K562 (cell line): ENCODE measurements around the gene DCAF7. TPM values are rescaled to one million over a fixed set of nuclear protein-coding genes. Genes with fewer than 3 reads are reported as not detected.

ENCODE experiments used
- ATAC-seq: fragments of 200-7000 bp; cut with Tn5 transposase; 3 replicates; pipeline ENCODE4 v1.9.1; 2020; ENCODE audit warnings: moderate library complexity
- BruUV-seq: library from RNA; stranded (reverse); fragments of 400-500 nt; replicated peaks from 2 replicates; lab custom pipeline; 2021; lab: Mats Ljungman, UMichigan
- CTCF ChIA-PET: fragments of 300-600 bp; formaldehyde crosslinking; extraction: SDS; loops from one replicate; lab custom pipeline; 2021; ENCODE audit warnings: low intra/inter-chr PET ratio; lab: Yijun Ruan, JAX
- POLR2A ChIA-PET: fragments of 300-600, 350-650 bp; sonication (Branson Sonifier 250); formaldehyde crosslinking; extraction: SDS; loops from one replicate; lab custom pipeline; 2021; ENCODE audit warnings: antibody characterized with exemption, inconsistent platforms; lab: Yijun Ruan, JAX
- DNase-seq, 4 experiments: peaks; one replicate each; pipeline versions ENCODE4 v3.0.0 to v3.0.0-alpha.2; 2011 to 2018; ENCODE audit warnings: low spot score in 3 of 4, mixed read lengths in 3 of 4; ENCODE audit errors: extremely low read depth in 1 of 4
- FAIRE-seq: peaks from 2 replicates; lab custom pipeline; 2011; peaks lifted over from hg19 to GRCh38; lab: Jason Lieb, UNC
- H2AFZ ChIP-seq: 2 replicates; pipeline ENCODE4 v1.6.0; 2011; ENCODE audit warnings: low read depth, low read length, control low read depth, inconsistent platforms
- H3K27ac ChIP-seq: fragments of 200-600 bp; 3 replicates; pipeline ENCODE4 v1.8.0; 2011; ENCODE audit warnings: low read depth, mild to moderate bottlenecking, control low read depth, inconsistent platforms, low read length, moderate library complexity, mixed read lengths; ENCODE audit errors: extremely low read depth
- H3K27me3 ChIP-seq, 2 experiments: fragments of 300-600 bp in 1 of 2; 2 replicates in 1 of 2; 3 replicates in 1 of 2; pipeline versions ENCODE4 v1.6.0 to v1.8.0; 2011; ENCODE audit warnings: inconsistent platforms in 2 of 2, low read length in 2 of 2, mild to moderate bottlenecking in 1 of 2, mixed read lengths in 1 of 2, moderate library complexity in 1 of 2; ENCODE audit not compliant: control insufficient read depth in 2 of 2, insufficient read depth in 2 of 2
- H3K36me3 ChIP-seq: fragments of 300-600 bp; 3 replicates; pipeline ENCODE4 v1.8.0; 2011; ENCODE audit warnings: mild to moderate bottlenecking, low read length, inconsistent platforms; ENCODE audit not compliant: control insufficient read depth, insufficient read depth
- H3K4me1 ChIP-seq, 2 experiments: fragments of 200-600 bp in 1 of 2; replicated peaks in 1 of 2; 2 replicates in 1 of 2; 3 replicates in 1 of 2; pipeline versions ENCODE4 v1.5.1 to v1.8.0; 2011; ENCODE audit warnings: inconsistent platforms in 2 of 2, low read length in 2 of 2, mild to moderate bottlenecking in 1 of 2, mixed read lengths in 1 of 2, moderate library complexity in 1 of 2; ENCODE audit not compliant: control insufficient read depth in 2 of 2, insufficient read depth in 2 of 2
- H3K4me2 ChIP-seq: 2 replicates; pipeline ENCODE4 v1.6.1; 2011; ENCODE audit warnings: low read length, control low read depth, inconsistent platforms, mixed read lengths; ENCODE audit not compliant: insufficient read depth
- H3K4me3 ChIP-seq: fragments of 200-600 bp; sonication (generic), shearing (Covaris generic); 2 replicates; pipeline ENCODE4 v1.5.1; 2016; ENCODE audit warnings: control low read depth, inconsistent platforms
- H3K79me2 ChIP-seq: fragments of 200-600 bp; 3 replicates; pipeline ENCODE4 v1.8.0; 2011; ENCODE audit warnings: low read length, inconsistent platforms; ENCODE audit not compliant: control insufficient read depth, insufficient read depth
- H3K9ac ChIP-seq, 2 experiments: 2 replicates each; pipeline versions ENCODE4 v1.6.0 to v1.6.1; 2011; ENCODE audit warnings: low read depth in 2 of 2, low read length in 2 of 2, control low read depth in 1 of 2, inconsistent platforms in 1 of 2, mild to moderate bottlenecking in 1 of 2, mixed read lengths in 1 of 2; ENCODE audit not compliant: insufficient read depth in 1 of 2
- H3K9me1 ChIP-seq: one replicate; pipeline ENCODE4 v1.6.0; 2011; ENCODE audit warnings: inconsistent platforms, mild to moderate bottlenecking, low read length, moderate library complexity; ENCODE audit not compliant: control insufficient read depth, insufficient read depth
- H3K9me3 ChIP-seq: replicated peaks from 2 replicates; pipeline ENCODE4 v1.5.1; 2011; ENCODE audit warnings: low read depth, low read length, inconsistent platforms; ENCODE audit not compliant: control insufficient read depth, insufficient read depth
- H4K20me1 ChIP-seq: replicated peaks from 2 replicates; pipeline ENCODE4 v1.6.1; 2011; ENCODE audit warnings: low read length, inconsistent platforms, mixed read lengths; ENCODE audit not compliant: control insufficient read depth, insufficient read depth
- CBFA2T2 ChIP-seq: fragments of 450-650 bp; conservative IDR thresholded peaks from 2 replicates; pipeline ENCODE4 v1.6.1; 2017; ENCODE audit warnings: mild to moderate bottlenecking
- CBFA2T3 ChIP-seq: fragments of 450-650 bp; IDR thresholded peaks from 2 replicates; pipeline ENCODE4 v1.6.1; 2017
- POLR2AphosphoS5 ChIP-seq: IDR thresholded peaks from 2 replicates; pipeline ENCODE4 v1.6.1; 2011; ENCODE audit warnings: mild to moderate bottlenecking, low read depth, low read length, moderate library complexity; ENCODE audit not compliant: control insufficient read depth, insufficient read depth
- PTBP1 ChIP-seq: fragments of 200-400 bp; formaldehyde crosslinking; IDR thresholded peaks from 2 replicates; pipeline ENCODE4 v1.6.1; 2017; ENCODE audit warnings: low read depth, low read length
- PURB ChIP-seq: sonication (generic); formaldehyde crosslinking; IDR thresholded peaks from 2 replicates; pipeline ENCODE4 v1.9.0; 2021; ENCODE audit warnings: low read depth, mild to moderate bottlenecking, missing genetic modification reagents
- TAF1 ChIP-seq: IDR thresholded peaks from 2 replicates; pipeline ENCODE4 v1.6.1; 2011; ENCODE audit warnings: mild to moderate bottlenecking, low read length, moderate library complexity; ENCODE audit not compliant: insufficient read depth, control insufficient read depth, severe bottlenecking; ENCODE audit errors: extremely low read depth
- TCF3 ChIP-seq: sonication (generic); formaldehyde crosslinking; IDR thresholded peaks from 2 replicates; pipeline ENCODE4 v1.4.0; 2020; ENCODE audit warnings: mild to moderate bottlenecking, missing genetic modification reagents
- WGBS: fragments of 100-300 bp; shearing (Covaris generic); methylation state at CpG from one replicate; pipeline ENCODE4 v1.1.6; 2016; ENCODE audit warnings: low coverage, mixed read lengths; ENCODE audit not compliant: insufficient coverage; ENCODE audit errors: missing lambda C conversion rate; 5-methylcytosine and 5-hydroxymethylcytosine counted together
- in situ Hi-C: fragments of 300-500 bp; cut with MboI; formaldehyde crosslinking; loops from 4 replicates; pipeline ENCODE4 v1.15.0; 2018; ENCODE audit warnings: inconsistent platforms, mixed read lengths
- intact Hi-C: fragments of 100-400 bp; cut with micrococcal nuclease; formaldehyde crosslinking; loops from 2 replicates; pipeline ENCODE4 v1.14.2; 2022
- polyA plus RNA-seq, 8 experiments: library from polyadenylated mRNA; depleted of rRNA in 4 of 8; stranded (reverse) in 5 of 8; unstranded in 3 of 8; fragments of >200 nt; fragmentation: Nextera tagmentation in 2 of 8; fragmentation: Illumina TruSeq in 1 of 8; extraction: Ambion mirVana in 2 of 8; extraction: Trizol in 1 of 8; gene quantifications; 2 replicates each; pipeline versions ENCODE4 v1.2.1 to v1.2.3, GENCODE V29; 2011 to 2014; ENCODE audit warnings: inconsistent platforms in 1 of 8, missing spikeins in 1 of 8
- total RNA-seq, 7 experiments: library from RNA; depleted of rRNA in 6 of 7; stranded (reverse); fragments of >200 nt in 6 of 7; fragmentation: Illumina TruSeq in 2 of 7; extraction: Trizol in 2 of 7; gene quantifications; 2 replicates each; pipeline versions ENCODE4 v1.2.1 to v1.2.3, GENCODE V29; 2011 to 2021; ENCODE audit warnings: low replicate concordance in 1 of 7

The DCAF7 gene
- total and polyA plus RNA-seq, 9 of the 15 experiments (the other 6 are each of a cell fraction or from before 2014, with no cell fraction given) = 30.8 to 123 (median 40.2) TPM

DNA sequence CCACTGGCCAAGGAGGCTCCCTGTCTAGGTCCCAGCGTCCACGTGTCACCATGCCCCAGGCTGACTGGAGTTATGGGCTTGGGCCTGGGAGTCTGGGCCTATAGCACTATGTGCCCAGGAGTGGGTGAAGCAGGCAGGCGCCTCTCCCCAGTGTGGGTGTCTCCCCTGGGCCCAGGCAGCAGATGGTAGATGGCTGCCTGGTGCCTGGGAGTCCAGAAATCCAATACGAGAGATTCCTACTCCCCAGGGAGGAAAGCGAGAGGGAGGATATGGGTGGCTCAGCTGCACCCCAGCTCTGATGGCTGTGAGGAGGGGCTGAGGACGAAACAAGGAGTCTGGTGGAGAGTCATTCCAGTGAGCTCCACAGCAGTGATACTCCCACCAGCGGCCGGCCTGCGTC is 22.1 kb upstream of the DCAF7 start:
- ChIA-PET CTCF (no interaction called here), POLR2A (no interaction called here)
- Histone ChIP-seq H3K9me1 (peaks cover 6% of the 10 kb centered on the region), H4K20me1 (peaks cover 23% of the 10 kb centered on the region), H3K27ac (no peak overlapping the region), H2AFZ (no peak overlapping the region), H3K79me2 (no peaks in the 10 kb centered on the region), H3K36me3 (no peaks in the 10 kb centered on the region), H3K27me3 (peaks cover 6 to 43% of the 10 kb centered on the region in 2 experiments; a peak in 4 of 5 replicates), H3K9ac (no peak overlapping the region), H3K4me2 (no peak overlapping the region), H3K9me3 (no peaks in the 10 kb centered on the region), H3K4me3 (no peak overlapping the region), H3K4me1 (peaks cover 0 to 19% of the 10 kb centered on the region in 2 experiments; a peak in 3 of 5 replicates)
- no TSS peak for BruUV-seq
- intact Hi-C loops = no loop called here
- TF ChIP-seq POLR2AphosphoS5 (no peak), PURB (CRISPR knock-in tag) (no peak)
- DNase-seq (no peak), ATAC-seq (no peak), FAIRE-seq (no peak)
- WGBS = 13% methylated on average over 9 of the region's 9 CpGs
- in situ Hi-C loops = no loop called here

DNA sequence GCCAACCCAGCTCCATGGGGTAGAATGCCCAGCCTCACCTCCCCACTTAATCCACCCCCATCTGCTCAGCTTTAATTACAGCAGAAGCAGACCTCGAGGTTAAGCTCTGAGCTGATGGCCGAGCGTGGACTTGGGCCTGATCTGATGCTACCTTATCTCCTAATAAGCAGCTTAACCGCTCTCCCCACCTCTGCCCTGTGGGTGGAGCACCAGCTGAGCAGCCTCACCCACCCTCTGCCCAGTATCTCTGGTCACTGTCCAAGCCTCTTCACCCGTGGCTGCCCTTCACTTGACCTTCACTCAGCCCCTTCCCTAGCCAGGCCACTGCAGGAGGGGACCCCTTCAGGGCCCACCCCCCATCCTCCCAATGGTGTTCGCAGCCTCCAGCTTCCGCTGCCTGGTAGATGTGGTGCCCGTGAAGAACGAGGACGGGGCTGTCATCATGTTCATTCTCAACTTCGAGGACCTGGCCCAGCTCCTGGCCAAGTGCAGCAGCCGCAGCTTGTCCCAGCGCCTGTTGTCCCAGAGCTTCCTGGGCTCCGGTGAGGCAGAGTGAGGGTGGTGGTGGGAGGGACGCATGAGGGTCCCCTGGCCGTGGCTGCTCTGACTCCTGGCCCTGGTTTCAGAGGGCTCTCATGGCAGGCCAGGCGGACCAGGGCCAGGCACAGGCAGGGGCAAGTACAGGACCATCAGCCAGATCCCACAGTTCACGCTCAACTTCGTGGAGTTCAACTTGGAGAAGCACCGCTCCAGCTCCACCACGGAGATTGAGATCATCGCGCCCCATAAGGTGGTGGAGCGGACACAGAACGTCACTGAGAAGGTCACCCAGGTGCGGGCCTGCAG is 20.3 kb upstream of the DCAF7 start:
- no TSS peak for BruUV-seq
- H3K9me1 ChIP-seq = peaks cover 6% of the 10 kb centered on the region
- in situ Hi-C loops = no loop called here
- peak overlapping the region in 1 of 2 experiments; percentile 36; a peak in 2 of 4 replicates for H3K9ac ChIP-seq
- ATAC-seq = peak; percentile 21; the same call in 1 of the 3 replicates
- TF ChIP-seq TAF1 (no peak), CBFA2T3 (peak; percentile 49), CBFA2T2 (peak; percentile 21; the same call in 1 of the 2 replicates), TCF3 (CRISPR knock-in tag) (peak; percentile 22; the same call in 1 of the 2 replicates), PTBP1 (no peak)
- no peak overlapping the region for H2AFZ ChIP-seq
- peak in 2 of 4 experiments; percentile 36 to 37 for DNase-seq
- no peak for FAIRE-seq
- no peaks in the 10 kb centered on the region for H3K36me3 ChIP-seq
- H3K4me2 ChIP-seq = no peak overlapping the region
- H3K9me3 ChIP-seq = no peaks in the 10 kb centered on the region
- intact Hi-C loops = no loop called here
- ChIA-PET POLR2A (interaction anchor here (0.7 to 1.5 kb wide), 4 partner anchors 10 to 212 kb away, joined by 3 to 4 read pairs (median 3); partner anchors contain the start of gene DCAF7), CTCF (no interaction called here)
- no peaks in the 10 kb centered on the region for H3K79me2 ChIP-seq
- H3K27me3 ChIP-seq = peaks cover 7 to 42% of the 10 kb centered on the region in 2 experiments; a peak in 4 of 5 replicates
- no peak overlapping the region for H3K27ac ChIP-seq
- peaks cover 0 to 25% of the 10 kb centered on the region in 2 experiments; a peak in 3 of 5 replicates for H3K4me1 ChIP-seq
- no peak overlapping the region for H3K4me3 ChIP-seq
- 35% methylated on average over 23 of the region's 26 CpGs for WGBS
- peaks cover 17% of the 10 kb centered on the region for H4K20me1 ChIP-seq
